Measurements from ENCODE around the gene POLR2H.
A peak's percentile ranks its signal among the peaks of the same experiment; 100 is the strongest.

DNA sequence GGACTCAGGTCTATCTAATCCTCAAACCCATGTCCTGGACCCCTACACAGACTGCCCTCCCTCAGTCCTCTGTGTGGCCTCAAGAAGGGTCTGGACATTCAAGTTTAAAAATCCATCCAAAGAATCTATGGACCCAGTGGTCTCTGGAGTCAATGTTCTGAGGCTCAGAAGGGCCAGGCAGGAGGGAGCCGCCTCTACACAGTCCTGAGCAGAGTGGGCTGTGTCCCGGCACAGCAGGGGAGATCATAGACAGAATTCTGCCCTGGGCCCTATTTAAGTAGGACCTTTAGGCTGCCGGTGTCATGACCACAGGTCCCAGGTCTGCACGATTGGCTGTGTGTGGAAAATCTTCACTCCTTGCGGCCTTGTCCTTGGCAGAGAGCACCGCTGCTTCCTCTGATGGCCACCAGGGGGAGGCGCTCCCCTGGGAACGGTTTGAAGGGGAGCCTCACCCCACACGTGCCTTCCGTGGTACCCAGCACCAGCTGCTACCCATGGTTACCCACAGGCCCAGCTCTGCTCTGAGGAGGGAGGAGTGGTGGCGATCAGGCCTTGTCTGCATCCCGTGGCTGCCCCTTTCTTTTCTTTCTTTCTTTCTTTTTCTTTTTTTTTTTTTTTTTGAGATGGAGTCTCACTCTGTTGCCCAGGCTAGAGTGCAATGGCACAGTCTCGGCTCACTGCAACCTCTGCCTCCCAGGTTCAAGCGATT lies 56.3 kb downstream of the POLR2H start:
- TF ChIP-seq, protein P1, sequence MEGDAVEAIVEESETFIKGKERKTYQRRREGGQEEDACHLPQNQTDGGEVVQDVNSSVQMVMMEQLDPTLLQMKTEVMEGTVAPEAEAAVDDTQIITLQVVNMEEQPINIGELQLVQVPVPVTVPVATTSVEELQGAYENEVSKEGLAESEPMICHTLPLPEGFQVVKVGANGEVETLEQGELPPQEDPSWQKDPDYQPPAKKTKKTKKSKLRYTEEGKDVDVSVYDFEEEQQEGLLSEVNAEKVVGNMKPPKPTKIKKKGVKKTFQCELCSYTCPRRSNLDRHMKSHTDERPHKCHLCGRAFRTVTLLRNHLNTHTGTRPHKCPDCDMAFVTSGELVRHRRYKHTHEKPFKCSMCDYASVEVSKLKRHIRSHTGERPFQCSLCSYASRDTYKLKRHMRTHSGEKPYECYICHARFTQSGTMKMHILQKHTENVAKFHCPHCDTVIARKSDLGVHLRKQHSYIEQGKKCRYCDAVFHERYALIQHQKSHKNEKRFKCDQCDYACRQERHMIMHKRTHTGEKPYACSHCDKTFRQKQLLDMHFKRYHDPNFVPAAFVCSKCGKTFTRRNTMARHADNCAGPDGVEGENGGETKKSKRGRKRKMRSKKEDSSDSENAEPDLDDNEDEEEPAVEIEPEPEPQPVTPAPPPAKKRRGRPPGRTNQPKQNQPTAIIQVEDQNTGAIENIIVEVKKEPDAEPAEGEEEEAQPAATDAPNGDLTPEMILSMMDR (IDR thresholded peaks at IDR 0.05): peak; percentile 63 to 88 (median 82)
- no peak for TF ChIP-seq POLR2A (IDR thresholded peaks at IDR 0.05)
